Endothelial cell of umbilical vein (primary cell): ENCODE measurements around the gene HNMT.

Source experiments
- CTCF ChIP-seq, 2 donors: IDR thresholded peaks; 1 replicate in 1 of 2; 2 replicates in 1 of 2; pipeline ENCODE4 v1.5.1; 2011; ENCODE audit warnings: low read length in 2 of 2, mild to moderate bottlenecking in 2 of 2, moderate library complexity in 2 of 2, control low read depth in 1 of 2, inconsistent platforms in 1 of 2, low read depth in 1 of 2; ENCODE audit not compliant: insufficient read depth in 1 of 2; ENCODE audit errors: extremely low read depth in 1 of 2
- EZH2 ChIP-seq: IDR thresholded peaks from 2 replicates; pipeline ENCODE4 v1.6.1; 2012; ENCODE audit warnings: borderline replicate concordance, low read depth, mild to moderate bottlenecking, moderate library complexity, low read length, inconsistent platforms; ENCODE audit not compliant: severe bottlenecking
- FOS ChIP-seq: IDR thresholded peaks from 2 replicates; pipeline ENCODE4 v1.6.1; 2011; ENCODE audit warnings: mild to moderate bottlenecking, low read length, moderate library complexity, borderline replicate concordance; ENCODE audit not compliant: insufficient read depth
- GATA2 ChIP-seq: IDR thresholded peaks from 2 replicates; pipeline ENCODE4 v1.7.0; 2011; ENCODE audit warnings: low read depth, mild to moderate bottlenecking, moderate library complexity, mixed read lengths, low read length; ENCODE audit not compliant: insufficient read length, insufficient read depth
- JUN ChIP-seq: IDR thresholded peaks from 2 replicates; pipeline ENCODE4 v1.6.1; 2011; ENCODE audit warnings: borderline replicate concordance, low read depth; ENCODE audit not compliant: insufficient read length, insufficient read depth
- MAX ChIP-seq: IDR thresholded peaks from 2 replicates; pipeline ENCODE4 v1.6.1; 2011; ENCODE audit not compliant: insufficient read depth, insufficient read length
- MYC ChIP-seq: IDR thresholded peaks from one replicate; pipeline ENCODE4 v1.6.1; 2011; ENCODE audit warnings: mild to moderate bottlenecking, low read depth, low read length
- POLR2A ChIP-seq: IDR thresholded peaks from 2 replicates; pipeline ENCODE4 v1.6.1; 2012; ENCODE audit warnings: low read depth, mild to moderate bottlenecking, control low read depth, low read length
- POLR2AphosphoS5 ChIP-seq: IDR thresholded peaks from 2 replicates; pipeline ENCODE4 v1.6.1; 2012; ENCODE audit warnings: low read depth, mild to moderate bottlenecking, control low read depth, low read length, moderate library complexity; ENCODE audit not compliant: insufficient read depth

GRCh38 chr2:137955536-137955935, 8.7 kb upstream of the HNMT start:
- TF ChIP-seq CTCF (IDR thresholded peaks at IDR 0.05; ENCODE audit: extremely low read depth in 1 of 2, insufficient read depth in 1 of 2, low read depth in 1 of 2, low read length in 2 of 2) (no peak), MAX (no peak), POLR2AphosphoS5 (no peak), POLR2A (no peak), EZH2 (no peak), MYC (no peak), GATA2 (no peak), JUN (no peak), FOS (no peak)
